ENCODE data around the gene MAMDC2. TPM values are rescaled to one million over a fixed set of nuclear protein-coding genes. Genes with fewer than 3 reads are reported as not detected.
A peak's percentile ranks its signal among the peaks of the same experiment; 100 is the strongest.

MAMDC2 gene
- total RNA-seq (10 to 100 TPM; 12.2 to 18.1 (median 16.5) TPM), polyA plus RNA-seq (11.5 TPM)
- long read RNA-seq, donor 1, transcript MAMDC2-201 (14 exons, 3,616 nt): major isoform, 31 of 36 reads
- long read RNA-seq, donor 1, partial matches to known transcripts: 3 of 36 reads
- long read RNA-seq, donor 1, other reads (novel, unspliced or antisense): 2 of 36 reads
- long read RNA-seq, donor 2, transcript MAMDC2-201 (14 exons, 3,616 nt): major isoform, 8 of 12 reads
- long read RNA-seq, donor 2, partial matches to known transcripts: 1 of 12 reads
- long read RNA-seq, donor 2, other reads (novel, unspliced or antisense): 3 of 12 reads
- long read RNA-seq, donor 3, transcript MAMDC2-201 (14 exons, 3,616 nt): major isoform, 40 of 70 reads
- long read RNA-seq, donor 3, partial matches to known transcripts: 16 of 70 reads
- long read RNA-seq, donor 3, other reads (novel, unspliced or antisense): 14 of 70 reads
- long read RNA-seq, donor 4, transcript MAMDC2-201 (14 exons, 3,616 nt): major isoform, 16 of 20 reads
- long read RNA-seq, donor 4, partial matches to known transcripts: 1 of 20 reads
- long read RNA-seq, donor 4, other reads (novel, unspliced or antisense): 3 of 20 reads

GRCh38 chr9:70043689-70044489 is at the start of gene MAMDC2:
MAMDC2 (plus strand) TSS chr9:70043848; CDS start chr9:70044198, 350 bp downstream.
- Histone ChIP-seq H3K4me1 (ENCODE audit: control insufficient read depth, insufficient read depth, low read length) (peaks cover 2% of the 10 kb centered on the region), H3K27ac (ENCODE audit: low read length) (peak within 1 kb of the TSS; percentile 15), H3K27me3 (ENCODE audit: control insufficient read depth, insufficient read depth) (no peaks in the 10 kb centered on the region), H3K4me3 (ENCODE audit: low read length) (peak within 1 kb of the TSS; percentile 62), H3K9me3 (ENCODE audit: control insufficient read depth, low read length) (no peaks in the 10 kb centered on the region)
- DNase-seq (peak; percentile 59 to 89 (median 85)), ATAC-seq (peak; percentile 81 to 82)
- 2% methylated on average over 55 of the region's 55 CpGs for WGBS
- intact Hi-C loops (cut with DNase I): loop anchor here in 3 of 4 donors (10.0 kb wide), 3 partner anchors 49 to 69 kb away; no protein-coding TSS in a partner anchor

- no peak for DNase-seq
- Histone ChIP-seq H3K27me3 (ENCODE audit: control insufficient read depth, insufficient read depth) (no peaks in the 10 kb centered on the region), H3K27ac (ENCODE audit: low read length) (no peak overlapping the region), H3K4me3 (ENCODE audit: low read length) (no peak overlapping the region), H3K4me1 (ENCODE audit: control insufficient read depth, insufficient read depth, low read length) (peaks cover 3% of the 10 kb centered on the region), H3K9me3 (ENCODE audit: control insufficient read depth, low read length) (no peaks in the 10 kb centered on the region)
- intact Hi-C loops (cut with DNase I): loop anchor here in 1 of 4 donors (10.0 kb wide), 1 partner anchor 49 kb away; the partner anchor contains the start of gene MAMDC2
- no peak for ATAC-seq
- WGBS: 94% methylated on average over 1 of the region's 1 CpG
Observed at GRCh38 chr9:69995846-69996245, 47.8 kb upstream of the MAMDC2 start.

- Histone ChIP-seq H3K9me3 (ENCODE audit: control insufficient read depth, low read length) (no peaks in the 10 kb centered on the region), H3K4me3 (ENCODE audit: low read length) (no peak overlapping the region), H3K27me3 (ENCODE audit: control insufficient read depth, insufficient read depth) (no peaks in the 10 kb centered on the region), H3K27ac (ENCODE audit: low read length) (no peak overlapping the region), H3K4me1 (ENCODE audit: control insufficient read depth, insufficient read depth, low read length) (peaks cover 3% of the 10 kb centered on the region)
- 35% methylated on average over 2 of the region's 2 CpGs for WGBS
- intact Hi-C loops (cut with DNase I): loop anchor here in 1 of 4 donors (10.0 kb wide), 1 partner anchor 48 kb away; the partner anchor contains the start of gene MAMDC2
- DNase-seq: no peak
- peak; percentile 82 to 94 for ATAC-seq
Observed at GRCh38 chr9:69996967-69997366, 46.7 kb upstream of the MAMDC2 start.

GRCh38 chr9:69997524-69997923 is 46.1 kb upstream of the MAMDC2 start:
- no peaks in the 10 kb centered on the region for H3K27me3 ChIP-seq (ENCODE audit: control insufficient read depth, insufficient read depth)
- H3K27ac ChIP-seq (ENCODE audit: low read length): no peak overlapping the region
- DNase-seq (no peak), ATAC-seq (no peak)
- intact Hi-C loops (cut with DNase I): loop anchor here in 1 of 4 donors (10.0 kb wide), 1 partner anchor 47 kb away; the partner anchor contains the start of gene MAMDC2
- H3K9me3 ChIP-seq (ENCODE audit: control insufficient read depth, low read length): no peaks in the 10 kb centered on the region
- whole genome bisulfite sequencing: 49% methylated on average over 2 of the region's 2 CpGs
- no peak overlapping the region for H3K4me3 ChIP-seq (ENCODE audit: low read length)
- H3K4me1 ChIP-seq (ENCODE audit: control insufficient read depth, insufficient read depth, low read length): peaks cover 3% of the 10 kb centered on the region

- no peak for DNase-seq
- no peak overlapping the region for H3K4me3 ChIP-seq (ENCODE audit: low read length)
- intact Hi-C loops (cut with DNase I): loop anchor here in 1 of 4 donors (10.0 kb wide), 1 partner anchor 45 kb away; the partner anchor contains the start of gene MAMDC2
- peak in 1 of 2 donors; percentile 62 for ATAC-seq
- H3K27ac ChIP-seq (ENCODE audit: low read length): no peak overlapping the region
- H3K4me1 ChIP-seq (ENCODE audit: control insufficient read depth, insufficient read depth, low read length): peaks cover 3% of the 10 kb centered on the region
- 84% methylated on average over 1 of the region's 1 CpG for WGBS
- no peaks in the 10 kb centered on the region for H3K27me3 ChIP-seq (ENCODE audit: control insufficient read depth, insufficient read depth)
- H3K9me3 ChIP-seq (ENCODE audit: control insufficient read depth, low read length): no peaks in the 10 kb centered on the region
Observed at GRCh38 chr9:69999315-69999714, 44.3 kb upstream of the MAMDC2 start.

GRCh38 chr9:70000469-70000868 is 43.2 kb upstream of the MAMDC2 start:
- peaks cover 3% of the 10 kb centered on the region for H3K4me1 ChIP-seq (ENCODE audit: control insufficient read depth, insufficient read depth, low read length)
- 86% methylated on average over 3 of the region's 3 CpGs for WGBS
- H3K27ac ChIP-seq (ENCODE audit: low read length): no peak overlapping the region
- H3K4me3 ChIP-seq (ENCODE audit: low read length): no peak overlapping the region
- no peak for DNase-seq
- H3K27me3 ChIP-seq (ENCODE audit: control insufficient read depth, insufficient read depth): no peaks in the 10 kb centered on the region
- intact Hi-C loops (cut with DNase I): no loop called here
- no peaks in the 10 kb centered on the region for H3K9me3 ChIP-seq (ENCODE audit: control insufficient read depth, low read length)
- ATAC-seq: no peak

GRCh38 chr9:70003901-70004714 is 39.5 kb upstream of the MAMDC2 start:
- H3K27ac ChIP-seq (ENCODE audit: low read length): no peak overlapping the region
- H3K27me3 ChIP-seq (ENCODE audit: control insufficient read depth, insufficient read depth): no peaks in the 10 kb centered on the region
- H3K4me1 ChIP-seq (ENCODE audit: control insufficient read depth, insufficient read depth, low read length): peaks cover 3% of the 10 kb centered on the region
- H3K9me3 ChIP-seq (ENCODE audit: control insufficient read depth, low read length): no peaks in the 10 kb centered on the region
- ATAC-seq (no peak), DNase-seq (no peak)
- intact Hi-C loops (cut with DNase I): no loop called here
- no peak overlapping the region for H3K4me3 ChIP-seq (ENCODE audit: low read length)
- 50% methylated on average over 2 of the region's 2 CpGs for WGBS

GRCh38 chr9:70006306-70006705 is 37.3 kb upstream of the MAMDC2 start:
- Histone ChIP-seq H3K9me3 (ENCODE audit: control insufficient read depth, low read length) (no peaks in the 10 kb centered on the region), H3K4me1 (ENCODE audit: control insufficient read depth, insufficient read depth, low read length) (no peaks in the 10 kb centered on the region), H3K27ac (ENCODE audit: low read length) (no peak overlapping the region), H3K27me3 (ENCODE audit: control insufficient read depth, insufficient read depth) (no peaks in the 10 kb centered on the region), H3K4me3 (ENCODE audit: low read length) (no peak overlapping the region)
- no peak for DNase-seq
- ATAC-seq: no peak
- WGBS: 55% methylated on average over 3 of the region's 3 CpGs
- intact Hi-C loops (cut with DNase I): no loop called here

- DNase-seq (no peak), ATAC-seq (no peak)
- H3K27ac ChIP-seq (ENCODE audit: low read length): no peak overlapping the region
- H3K27me3 ChIP-seq (ENCODE audit: control insufficient read depth, insufficient read depth): no peaks in the 10 kb centered on the region
- 83% methylated on average over 2 of the region's 2 CpGs for WGBS
- H3K4me1 ChIP-seq (ENCODE audit: control insufficient read depth, insufficient read depth, low read length): no peaks in the 10 kb centered on the region
- intact Hi-C loops (cut with DNase I): no loop called here
- no peaks in the 10 kb centered on the region for H3K9me3 ChIP-seq (ENCODE audit: control insufficient read depth, low read length)
- no peak overlapping the region for H3K4me3 ChIP-seq (ENCODE audit: low read length)
Observed at GRCh38 chr9:70007831-70008230, 35.8 kb upstream of the MAMDC2 start.

- no peaks in the 10 kb centered on the region for H3K4me1 ChIP-seq (ENCODE audit: control insufficient read depth, insufficient read depth, low read length)
- no peaks in the 10 kb centered on the region for H3K27me3 ChIP-seq (ENCODE audit: control insufficient read depth, insufficient read depth)
- H3K4me3 ChIP-seq (ENCODE audit: low read length): no peak overlapping the region
- DNase-seq: no peak
- 42% methylated on average over 3 of the region's 3 CpGs for WGBS
- H3K27ac ChIP-seq (ENCODE audit: low read length): no peak overlapping the region
- peak in 1 of 2 donors; percentile 64 for ATAC-seq
- no peaks in the 10 kb centered on the region for H3K9me3 ChIP-seq (ENCODE audit: control insufficient read depth, low read length)
- intact Hi-C loops (cut with DNase I): no loop called here
Observed at GRCh38 chr9:70010015-70010414, 33.6 kb upstream of the MAMDC2 start.

All from right cardiac atrium (tissue), 5 donors.